Endothelial cell of umbilical vein (primary cell): ENCODE measurements around the gene VSX2. TPM values are rescaled to one million over a fixed set of nuclear protein-coding genes. Genes with fewer than 3 reads are reported as not detected.

Experiments used
- BruUV-seq: library from RNA; stranded (reverse); fragments of 400-500 nt; replicated peaks from 2 replicates; lab custom pipeline; 2021; lab: Mats Ljungman, UMichigan
- CTCF ChIA-PET: fragments of 300-600, 350-600 bp; sonication (Branson Sonifier 250); formaldehyde crosslinking; loops from one replicate; lab custom pipeline; 2021; ENCODE audit warnings: antibody characterized with exemption, inconsistent platforms; lab: Charles Lee
- POLR2A ChIA-PET: fragments of 300-600, 350-600 bp; sonication (Branson Sonifier 250); formaldehyde crosslinking; loops from one replicate; lab custom pipeline; 2021; ENCODE audit warnings: antibody characterized with exemption, inconsistent platforms; lab: Charles Lee
- DNase-seq: peaks from one replicate; pipeline ENCODE4 v3.0.0-alpha.2; 2011; ENCODE audit warnings: low read depth, low spot score
- FAIRE-seq: peaks from 2 replicates; lab custom pipeline; 2011; peaks lifted over from hg19 to GRCh38; lab: Jason Lieb, UNC
- H2AFZ ChIP-seq: 2 replicates; pipeline ENCODE4 v1.6.0; 2012; ENCODE audit warnings: low read depth, low read length, control low read depth, inconsistent platforms
- H3K27ac ChIP-seq: 2 replicates; pipeline ENCODE4 v1.5.1; 2011; ENCODE audit warnings: low read depth, mild to moderate bottlenecking, control low read depth, low read length, moderate library complexity; ENCODE audit not compliant: insufficient read depth
- H3K27me3 ChIP-seq, 2 experiments: 2 replicates each; pipeline versions ENCODE4 v1.6.0 to v1.6.1; 2011; ENCODE audit warnings: low read length in 2 of 2, mixed read lengths in 1 of 2; ENCODE audit not compliant: control insufficient read depth in 2 of 2, insufficient read depth in 2 of 2
- H3K36me3 ChIP-seq, 2 experiments: 2 replicates in 1 of 2; 3 replicates in 1 of 2; pipeline ENCODE4 v1.5.1; 2011; ENCODE audit warnings: low read length in 2 of 2, mild to moderate bottlenecking in 1 of 2, moderate library complexity in 1 of 2; ENCODE audit not compliant: control insufficient read depth in 2 of 2, insufficient read depth in 2 of 2; ENCODE audit errors: extremely low read depth in 1 of 2
- H3K4me1 ChIP-seq: 3 replicates; pipeline ENCODE4 v1.5.1; 2011; ENCODE audit warnings: mild to moderate bottlenecking, low read length; ENCODE audit not compliant: control insufficient read depth, insufficient read depth; ENCODE audit errors: extremely low read depth
- H3K4me2 ChIP-seq: 2 replicates; pipeline ENCODE4 v1.6.1; 2011; ENCODE audit warnings: low read length, control low read depth, mixed read lengths; ENCODE audit not compliant: insufficient read depth
- H3K4me3 ChIP-seq, 3 experiments: fragments of 200-600 bp in 1 of 3; sonication (generic), shearing (Covaris generic) in 1 of 3; replicated peaks in 1 of 3; 2 replicates each; pipeline ENCODE4 v1.5.1; 2011 to 2016; ENCODE audit warnings: control low read depth in 3 of 3, low read length in 3 of 3, mild to moderate bottlenecking in 2 of 3, inconsistent platforms in 1 of 3, low read depth in 1 of 3, moderate library complexity in 1 of 3; ENCODE audit not compliant: insufficient read depth in 1 of 3
- H3K79me2 ChIP-seq: 2 replicates; pipeline ENCODE4 v1.6.0; 2012; ENCODE audit warnings: low read length, inconsistent platforms; ENCODE audit not compliant: control insufficient read depth, insufficient read depth
- H3K9ac ChIP-seq: replicated peaks from 2 replicates; pipeline ENCODE3; 2011; ENCODE audit warnings: low read length, control low read depth; ENCODE audit not compliant: insufficient read depth; ENCODE audit errors: extremely low read depth
- H3K9me1 ChIP-seq: replicated peaks from 3 replicates; pipeline ENCODE4 v1.6.0; 2011; ENCODE audit warnings: mild to moderate bottlenecking, low read length; ENCODE audit not compliant: control insufficient read depth, insufficient read depth; ENCODE audit errors: extremely low read depth
- H3K9me3 ChIP-seq: replicated peaks from 2 replicates; pipeline ENCODE4 v1.5.1; 2012; ENCODE audit warnings: low read length, inconsistent platforms; ENCODE audit not compliant: control insufficient read depth, insufficient read depth
- H4K20me1 ChIP-seq: replicated peaks from 2 replicates; pipeline ENCODE3; 2011; ENCODE audit warnings: mild to moderate bottlenecking, low read length; ENCODE audit not compliant: control insufficient read depth, insufficient read depth; ENCODE audit errors: extremely low read depth
- EZH2 ChIP-seq: IDR thresholded peaks from 2 replicates; pipeline ENCODE4 v1.6.1; 2012; ENCODE audit warnings: borderline replicate concordance, low read depth, mild to moderate bottlenecking, moderate library complexity, low read length, inconsistent platforms; ENCODE audit not compliant: severe bottlenecking
- FOS ChIP-seq: IDR thresholded peaks from 2 replicates; pipeline ENCODE4 v1.6.1; 2011; ENCODE audit warnings: mild to moderate bottlenecking, low read length, moderate library complexity, borderline replicate concordance; ENCODE audit not compliant: insufficient read depth
- GATA2 ChIP-seq: IDR thresholded peaks from 2 replicates; pipeline ENCODE4 v1.7.0; 2011; ENCODE audit warnings: low read depth, mild to moderate bottlenecking, moderate library complexity, mixed read lengths, low read length; ENCODE audit not compliant: insufficient read length, insufficient read depth
- JUN ChIP-seq: IDR thresholded peaks from 2 replicates; pipeline ENCODE4 v1.6.1; 2011; ENCODE audit warnings: borderline replicate concordance, low read depth; ENCODE audit not compliant: insufficient read length, insufficient read depth
- MYC ChIP-seq: IDR thresholded peaks from one replicate; pipeline ENCODE4 v1.6.1; 2011; ENCODE audit warnings: mild to moderate bottlenecking, low read depth, low read length
- POLR2A ChIP-seq: IDR thresholded peaks from 2 replicates; pipeline ENCODE4 v1.6.1; 2012; ENCODE audit warnings: low read depth, mild to moderate bottlenecking, control low read depth, low read length
- POLR2AphosphoS5 ChIP-seq: IDR thresholded peaks from 2 replicates; pipeline ENCODE4 v1.6.1; 2012; ENCODE audit warnings: low read depth, mild to moderate bottlenecking, control low read depth, low read length, moderate library complexity; ENCODE audit not compliant: insufficient read depth
- dilution Hi-C: fragments of 300-500 bp; cut with MboI; formaldehyde crosslinking; loops from one replicate; pipeline ENCODE4 v1.15.0; 2019; ENCODE audit warnings: low sequenced_read_pairs; ENCODE audit not compliant: extremely low pct_ligation_motif_present
- intact Hi-C: fragments of 100-400 bp; cut with micrococcal nuclease; formaldehyde crosslinking; loops from one replicate; pipeline ENCODE4 v1.10.0; 2022
- polyA plus RNA-seq, 4 experiments: library from polyadenylated mRNA; depleted of rRNA in 3 of 4; stranded (reverse) in 3 of 4; unstranded in 1 of 4; fragments of >200 nt; gene quantifications; 2 replicates each; pipeline versions ENCODE4 v1.2.1 to v1.2.3, GENCODE V29; 2011 to 2012; ENCODE audit warnings: missing spikeins in 1 of 4
- total RNA-seq: library from RNA; stranded (reverse); gene quantifications from 2 replicates; pipeline ENCODE4 v1.2.3, GENCODE V29; 2021
- TF ChIP-seq, protein P1 (sequence below), 2 donors: IDR thresholded peaks; 1 replicate in 1 of 2; 2 replicates in 1 of 2; pipeline ENCODE4 v1.5.1; 2011; ENCODE audit warnings: low read length in 2 of 2, mild to moderate bottlenecking in 2 of 2, moderate library complexity in 2 of 2, control low read depth in 1 of 2, inconsistent platforms in 1 of 2, low read depth in 1 of 2; ENCODE audit not compliant: insufficient read depth in 1 of 2; ENCODE audit errors: extremely low read depth in 1 of 2
- TF ChIP-seq, protein P2 (sequence below): IDR thresholded peaks from 2 replicates; pipeline ENCODE4 v1.6.1; 2011; ENCODE audit not compliant: insufficient read depth, insufficient read length

The VSX2 gene
- total and polyA plus RNA-seq, 2 donors (not counting 3 experiments of a cell fraction or from before 2014, with no cell fraction given): not detected

DNA sequence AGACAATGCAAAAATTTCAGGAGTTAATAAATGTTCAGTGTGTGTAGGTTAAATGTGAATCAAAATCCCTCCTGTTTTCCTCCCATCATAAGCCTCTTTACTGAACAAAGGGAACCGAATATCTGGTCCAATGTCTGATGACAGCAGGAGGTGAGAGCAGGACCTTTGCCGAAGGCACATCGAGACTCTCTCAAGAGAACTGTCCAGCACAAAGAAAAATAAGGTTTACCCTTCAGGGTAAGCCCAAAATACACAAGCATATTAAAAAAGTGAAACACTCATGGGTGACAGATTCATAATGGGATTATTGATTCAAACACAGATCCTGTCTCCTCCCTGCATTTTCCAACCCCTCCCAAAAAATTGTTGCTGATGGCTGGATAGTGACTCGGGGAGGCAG is 4.2 kb upstream of the VSX2 start:
- Histone ChIP-seq H3K27me3 (peaks cover 32 to 38% of the 10 kb centered on the region in 2 experiments), H3K4me2 (no peak overlapping the region), H3K9me3 (no peaks in the 10 kb centered on the region), H3K9me1 (no peaks in the 10 kb centered on the region), H3K36me3 (no peaks in the 10 kb centered on the region), H3K27ac (no peak overlapping the region), H3K79me2 (no peaks in the 10 kb centered on the region), H3K9ac (no peak overlapping the region), H3K4me1 (no peaks in the 10 kb centered on the region), H2AFZ (no peak overlapping the region), H4K20me1 (no peaks in the 10 kb centered on the region), H3K4me3 (no peak overlapping the region)
- BruUV-seq: no TSS peak
- CTCF ChIA-PET: interaction anchor here (1.8 kb wide), 1 partner anchor 15 kb away, joined by 5 read pairs; no protein-coding TSS in a partner anchor
- TF ChIP-seq POLR2AphosphoS5 (no peak), FOS (no peak), POLR2A (no peak), EZH2 (no peak), JUN (no peak), GATA2 (no peak), MYC (no peak)
- TF ChIP-seq, protein P1, sequence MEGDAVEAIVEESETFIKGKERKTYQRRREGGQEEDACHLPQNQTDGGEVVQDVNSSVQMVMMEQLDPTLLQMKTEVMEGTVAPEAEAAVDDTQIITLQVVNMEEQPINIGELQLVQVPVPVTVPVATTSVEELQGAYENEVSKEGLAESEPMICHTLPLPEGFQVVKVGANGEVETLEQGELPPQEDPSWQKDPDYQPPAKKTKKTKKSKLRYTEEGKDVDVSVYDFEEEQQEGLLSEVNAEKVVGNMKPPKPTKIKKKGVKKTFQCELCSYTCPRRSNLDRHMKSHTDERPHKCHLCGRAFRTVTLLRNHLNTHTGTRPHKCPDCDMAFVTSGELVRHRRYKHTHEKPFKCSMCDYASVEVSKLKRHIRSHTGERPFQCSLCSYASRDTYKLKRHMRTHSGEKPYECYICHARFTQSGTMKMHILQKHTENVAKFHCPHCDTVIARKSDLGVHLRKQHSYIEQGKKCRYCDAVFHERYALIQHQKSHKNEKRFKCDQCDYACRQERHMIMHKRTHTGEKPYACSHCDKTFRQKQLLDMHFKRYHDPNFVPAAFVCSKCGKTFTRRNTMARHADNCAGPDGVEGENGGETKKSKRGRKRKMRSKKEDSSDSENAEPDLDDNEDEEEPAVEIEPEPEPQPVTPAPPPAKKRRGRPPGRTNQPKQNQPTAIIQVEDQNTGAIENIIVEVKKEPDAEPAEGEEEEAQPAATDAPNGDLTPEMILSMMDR (IDR thresholded peaks at IDR 0.05; ENCODE audit: extremely low read depth in 1 of 2, insufficient read depth in 1 of 2, low read depth in 1 of 2, low read length in 2 of 2): no peak
- TF ChIP-seq, protein P2, sequence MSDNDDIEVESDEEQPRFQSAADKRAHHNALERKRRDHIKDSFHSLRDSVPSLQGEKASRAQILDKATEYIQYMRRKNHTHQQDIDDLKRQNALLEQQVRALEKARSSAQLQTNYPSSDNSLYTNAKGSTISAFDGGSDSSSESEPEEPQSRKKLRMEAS: no peak
- FAIRE-seq: no peak
- intact Hi-C loops: no loop called here
- dilution Hi-C loops: no loop called here
- no peak for DNase-seq
- POLR2A ChIA-PET: no interaction called here
